CD4-positive, CD25-positive, alpha-beta regulatory T cell (primary cell): ENCODE data around the gene HAS3. TPM values are rescaled to one million over a fixed set of nuclear protein-coding genes. Genes with fewer than 3 reads are reported as not detected.

Source experiments
- ATAC-seq, 2 donors: fragments of 150-1000 bp; cut with Tn5 transposase; one replicate each; pipeline ENCODE4 v1.10.0; 2021; ENCODE audit warnings: low read depth in 2 of 2, moderate number of reproducible peaks in 2 of 2, moderate library complexity in 1 of 2
- DNase-seq, 3 donors: peaks; one replicate each; pipeline versions ENCODE4 v3.0.0 to v3.0.0-alpha.2; 2012 to 2022; ENCODE audit warnings: mixed read lengths in 1 of 3
- H3K27ac ChIP-seq: one replicate; pipeline ENCODE4 v1.7.0; 2013; ENCODE audit warnings: mild to moderate bottlenecking, low read length; ENCODE audit not compliant: insufficient read depth, poor library complexity, severe bottlenecking
- H3K27me3 ChIP-seq: one replicate; pipeline ENCODE4 v1.7.0; 2013; ENCODE audit warnings: low read length; ENCODE audit not compliant: control insufficient read depth, insufficient read depth
- H3K36me3 ChIP-seq: one replicate; pipeline ENCODE4 v1.7.0; 2013; ENCODE audit warnings: mild to moderate bottlenecking, low read length, moderate library complexity; ENCODE audit not compliant: control insufficient read depth, insufficient read depth
- H3K4me1 ChIP-seq: 2 replicates; pipeline ENCODE4 v1.7.0; 2013; ENCODE audit warnings: mild to moderate bottlenecking, low read length; ENCODE audit not compliant: insufficient read depth, control insufficient read depth, poor library complexity, severe bottlenecking
- H3K4me3 ChIP-seq: one replicate; pipeline ENCODE4 v1.7.0; 2013; ENCODE audit warnings: low read depth, mild to moderate bottlenecking, low read length, moderate library complexity
- H3K9me3 ChIP-seq, 2 experiments: 1 replicate in 1 of 2; 2 replicates in 1 of 2; pipeline ENCODE4 v1.7.0; 2013; ENCODE audit warnings: low read length in 2 of 2, mild to moderate bottlenecking in 1 of 2, moderate library complexity in 1 of 2; ENCODE audit not compliant: control insufficient read depth in 2 of 2
- H3K27ac Mint-ChIP-seq, 3 donors: one replicate each; pipeline ENCODE4 v1.8.0; 2020 to 2022; ENCODE audit warnings: mild to moderate bottlenecking in 3 of 3, mixed read lengths in 3 of 3, moderate library complexity in 2 of 3
- H3K27me3 Mint-ChIP-seq: one replicate; pipeline ENCODE4 v1.8.0; 2022; ENCODE audit warnings: mild to moderate bottlenecking, mixed read lengths
- H3K36me3 Mint-ChIP-seq: one replicate; pipeline ENCODE4 v1.8.0; 2020; ENCODE audit warnings: mixed read lengths
- H3K4me1 Mint-ChIP-seq, 4 donors: one replicate each; pipeline ENCODE4 v1.8.0; 2020 to 2022; ENCODE audit warnings: mixed read lengths in 4 of 4, mild to moderate bottlenecking in 1 of 4
- H3K4me3 Mint-ChIP-seq, 4 donors: one replicate each; pipeline ENCODE4 v1.8.0; 2020 to 2022; ENCODE audit warnings: mild to moderate bottlenecking in 4 of 4, mixed read lengths in 4 of 4, moderate library complexity in 3 of 4
- H3K9me3 Mint-ChIP-seq, 7 donors: one replicate each; pipeline ENCODE4 v1.8.0; 2020 to 2022; ENCODE audit warnings: mixed read lengths in 7 of 7, mild to moderate bottlenecking in 3 of 7, moderate library complexity in 2 of 7
- polyA plus RNA-seq, 4 donors: library from polyadenylated mRNA; unstranded; fragments of 300-500 nt; fragmentation: Illumina TruSeq; gene quantifications; one replicate each; pipeline ENCODE4 v1.2.3, GENCODE V29; 2021
- total RNA-seq: library from RNA; stranded (reverse); gene quantifications from one replicate; pipeline ENCODE4 v1.2.3, GENCODE V29; 2022

Gene HAS3
- total and polyA plus RNA-seq, 5 donors from 2014 or later, result 0.07 to 3.0 (median 0.23) TPM; not detected in 1

DNA sequence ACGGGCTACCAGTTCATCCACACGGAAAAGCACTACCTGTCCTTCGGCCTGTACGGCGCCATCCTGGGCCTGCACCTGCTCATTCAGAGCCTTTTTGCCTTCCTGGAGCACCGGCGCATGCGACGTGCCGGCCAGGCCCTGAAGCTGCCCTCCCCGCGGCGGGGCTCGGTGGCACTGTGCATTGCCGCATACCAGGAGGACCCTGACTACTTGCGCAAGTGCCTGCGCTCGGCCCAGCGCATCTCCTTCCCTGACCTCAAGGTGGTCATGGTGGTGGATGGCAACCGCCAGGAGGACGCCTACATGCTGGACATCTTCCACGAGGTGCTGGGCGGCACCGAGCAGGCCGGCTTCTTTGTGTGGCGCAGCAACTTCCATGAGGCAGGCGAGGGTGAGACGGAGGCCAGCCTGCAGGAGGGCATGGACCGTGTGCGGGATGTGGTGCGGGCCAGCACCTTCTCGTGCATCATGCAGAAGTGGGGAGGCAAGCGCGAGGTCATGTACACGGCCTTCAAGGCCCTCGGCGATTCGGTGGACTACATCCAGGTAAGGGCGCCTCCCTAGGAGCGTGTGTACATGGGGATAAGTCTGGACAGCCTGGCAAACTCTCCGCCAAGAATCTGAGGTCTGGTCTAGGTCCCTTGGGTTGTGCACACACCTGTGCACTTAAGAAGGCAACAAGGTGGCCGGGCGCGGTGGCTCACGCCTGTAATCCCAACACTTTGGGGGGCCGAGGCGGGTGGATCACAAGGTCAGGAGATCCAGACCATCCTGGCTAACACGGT is 4.2 kb downstream of the HAS3 start:
- Mint-ChIP-seq H3K27ac (no peak overlapping the region), H3K27me3 (peaks cover 32% of the 10 kb centered on the region), H3K36me3 (peaks cover 26% of the 10 kb centered on the region), H3K4me1 (peaks cover 0 to 28% (median 9%) of the 10 kb centered on the region in 4 donors), H3K4me3 (no peak overlapping the region), H3K9me3 (peaks cover 0 to 2% (median 0%) of the 10 kb centered on the region in 7 donors)
- H3K27me3 ChIP-seq, result peaks cover 3% of the 10 kb centered on the region
- ATAC-seq (no peak), DNase-seq (no peak)
- no peaks in the 10 kb centered on the region for H3K9me3 ChIP-seq
- no peak overlapping the region for H3K27ac ChIP-seq
- H3K4me3 ChIP-seq, result no peak overlapping the region
- H3K36me3 ChIP-seq, result peaks cover 8% of the 10 kb centered on the region
- peaks cover 25% of the 10 kb centered on the region for H3K4me1 ChIP-seq

DNA sequence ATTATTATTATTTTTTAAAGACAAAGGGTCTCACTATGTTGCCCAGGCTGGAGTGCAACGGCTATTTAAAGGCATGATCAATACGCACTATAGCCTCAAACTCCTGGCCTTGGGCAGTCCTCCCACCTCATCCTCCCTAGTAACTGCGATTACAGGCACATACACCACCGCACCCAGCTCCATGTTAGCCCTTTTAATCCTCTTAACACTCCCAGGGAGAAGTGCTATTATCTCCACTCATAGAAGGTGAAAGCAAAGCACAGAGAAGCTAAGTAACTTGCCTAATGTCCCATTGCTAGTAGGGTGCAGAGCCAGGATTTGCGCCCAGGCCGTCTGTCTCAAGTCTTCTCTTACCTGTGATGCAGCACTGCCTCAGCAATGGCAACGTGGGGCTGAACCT is 5.0 kb downstream of the HAS3 start:
- ATAC-seq (no peak), DNase-seq (no peak)
- no peak overlapping the region for H3K4me3 Mint-ChIP-seq
- peaks cover 0 to 25% (median 7%) of the 10 kb centered on the region in 4 donors for H3K4me1 Mint-ChIP-seq
- no peaks in the 10 kb centered on the region for H3K9me3 ChIP-seq
- no peak overlapping the region for H3K27ac Mint-ChIP-seq
- H3K27me3 ChIP-seq, result peaks cover 3% of the 10 kb centered on the region
- peaks cover 30% of the 10 kb centered on the region for H3K36me3 Mint-ChIP-seq
- peaks cover 0 to 2% (median 0%) of the 10 kb centered on the region in 7 donors for H3K9me3 Mint-ChIP-seq
- H3K27ac ChIP-seq, result no peak overlapping the region
- H3K4me3 ChIP-seq, result no peak overlapping the region
- H3K27me3 Mint-ChIP-seq, result peaks cover 26% of the 10 kb centered on the region
- peaks cover 22% of the 10 kb centered on the region for H3K4me1 ChIP-seq
- peaks cover 13% of the 10 kb centered on the region for H3K36me3 ChIP-seq

DNA sequence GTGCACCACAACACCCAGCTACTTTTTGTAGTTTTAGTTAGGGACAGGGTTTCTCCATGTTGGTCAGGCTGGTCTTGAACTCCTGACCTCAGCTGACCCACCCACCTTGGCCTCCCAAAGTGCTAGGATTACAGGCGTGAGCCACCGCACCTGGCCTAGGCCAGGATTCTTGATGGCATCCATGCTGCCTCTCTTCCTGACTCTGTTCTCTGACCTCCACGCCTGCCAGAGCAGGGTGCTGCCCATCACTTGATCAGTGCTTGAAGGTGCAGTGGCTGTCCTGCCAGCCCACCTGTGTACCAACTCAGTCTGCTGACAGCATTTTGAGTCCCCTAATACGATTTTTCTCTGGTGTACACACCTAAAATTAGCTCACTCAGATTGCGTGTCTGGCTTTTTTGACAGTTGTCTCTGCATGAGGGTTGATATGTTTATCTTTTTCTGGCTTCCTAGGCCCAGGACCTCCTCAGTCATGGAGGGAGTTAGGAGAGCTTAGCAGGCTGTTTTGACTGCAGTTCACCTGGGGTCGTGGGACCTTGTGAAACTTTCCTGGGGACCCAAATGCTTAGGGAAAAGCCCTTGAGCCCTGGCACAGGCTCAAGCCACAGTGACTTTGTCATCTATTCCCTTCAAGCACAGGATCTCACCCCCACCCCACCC is 5.9 kb downstream of the HAS3 start:
- H3K27ac ChIP-seq, result no peak overlapping the region
- H3K4me1 ChIP-seq, result peaks cover 15% of the 10 kb centered on the region
- Mint-ChIP-seq H3K27ac (no peak overlapping the region), H3K27me3 (peaks cover 21% of the 10 kb centered on the region), H3K4me3 (no peak overlapping the region), H3K9me3 (no peaks in the 10 kb centered on the region), H3K4me1 (peaks cover 0 to 21% (median 3%) of the 10 kb centered on the region in 4 donors), H3K36me3 (peaks cover 30% of the 10 kb centered on the region)
- no peaks in the 10 kb centered on the region for H3K9me3 ChIP-seq
- peaks cover 17% of the 10 kb centered on the region for H3K36me3 ChIP-seq
- peaks cover 3% of the 10 kb centered on the region for H3K27me3 ChIP-seq
- no peak for ATAC-seq
- H3K4me3 ChIP-seq, result no peak overlapping the region
- no peak for DNase-seq

DNA sequence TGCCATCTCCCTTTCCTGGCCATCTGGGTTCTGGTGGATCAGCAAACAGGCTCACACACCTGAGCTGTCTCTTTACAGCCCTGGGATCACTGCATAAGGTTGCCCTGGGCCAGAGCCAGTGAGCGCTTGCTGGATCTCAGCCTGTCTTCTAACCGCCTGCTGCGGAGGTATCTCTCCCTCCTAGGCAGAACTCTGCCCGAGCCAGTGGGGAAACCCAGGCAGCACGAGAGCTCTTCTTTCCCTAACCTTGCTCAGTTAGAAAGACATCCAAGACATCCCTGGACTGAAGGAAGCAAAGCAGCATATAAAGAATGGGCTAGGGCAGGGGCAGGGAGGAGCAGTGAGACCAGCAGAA is 6.4 kb downstream of the HAS3 start:
- Mint-ChIP-seq H3K4me3 (no peak overlapping the region), H3K27me3 (peaks cover 20% of the 10 kb centered on the region), H3K27ac (no peak overlapping the region), H3K9me3 (no peaks in the 10 kb centered on the region), H3K4me1 (peaks cover 0 to 19% (median 3%) of the 10 kb centered on the region in 4 donors), H3K36me3 (peaks cover 30% of the 10 kb centered on the region)
- Histone ChIP-seq H3K27ac (no peak overlapping the region), H3K9me3 (no peaks in the 10 kb centered on the region), H3K27me3 (peaks cover 3% of the 10 kb centered on the region), H3K4me1 (peaks cover 10% of the 10 kb centered on the region), H3K4me3 (no peak overlapping the region), H3K36me3 (peaks cover 21% of the 10 kb centered on the region)
- ATAC-seq (no peak), DNase-seq (no peak)

DNA sequence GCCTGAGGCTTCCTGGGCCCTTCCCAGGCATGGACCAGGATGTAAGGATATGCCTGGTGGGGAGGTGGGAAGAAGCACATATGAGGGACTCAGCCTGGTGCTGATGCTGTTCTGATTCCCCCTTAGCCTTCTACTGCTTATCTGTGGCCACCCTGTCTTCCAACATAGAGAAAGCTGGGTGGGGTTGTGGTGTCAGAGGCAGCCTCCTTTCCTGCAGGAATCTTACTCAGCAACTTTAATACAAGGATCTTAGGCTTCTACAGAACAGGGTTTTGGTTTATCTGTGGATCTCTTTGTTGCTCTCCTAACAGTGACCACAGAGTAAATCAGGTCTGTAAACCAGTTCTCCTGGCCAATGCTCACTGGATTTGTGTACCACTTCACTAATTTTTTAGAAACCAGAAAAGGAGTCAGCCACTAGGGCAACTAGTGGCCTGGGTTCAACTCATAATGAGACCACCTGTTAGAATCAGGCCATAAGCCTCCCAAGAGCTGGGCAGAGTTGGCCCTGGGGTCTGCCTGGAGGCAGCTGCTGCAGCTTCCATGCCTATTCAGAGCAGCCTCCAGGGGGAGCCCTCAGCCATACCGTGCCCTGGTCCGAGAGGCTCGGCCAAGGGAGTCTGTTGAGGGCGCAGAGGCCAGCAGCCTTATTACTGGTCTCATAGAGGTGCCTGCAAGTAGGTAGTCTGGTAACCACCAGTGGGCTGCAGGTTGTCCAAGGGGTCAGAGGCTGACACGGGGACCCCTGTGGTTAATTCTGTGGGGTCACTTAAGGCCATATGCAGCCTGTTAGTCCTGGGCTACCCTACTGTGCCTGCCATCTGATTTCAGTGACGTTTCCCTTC is 7.1 kb downstream of the HAS3 start:
- H3K9me3 Mint-ChIP-seq, result no peaks in the 10 kb centered on the region
- H3K27ac Mint-ChIP-seq, result no peak overlapping the region
- Histone ChIP-seq H3K9me3 (no peaks in the 10 kb centered on the region), H3K27ac (no peak overlapping the region), H3K4me3 (no peak overlapping the region), H3K4me1 (peaks cover 3% of the 10 kb centered on the region), H3K27me3 (peaks cover 3% of the 10 kb centered on the region), H3K36me3 (peaks cover 27% of the 10 kb centered on the region)
- peaks cover 0 to 14% (median 3%) of the 10 kb centered on the region in 4 donors for H3K4me1 Mint-ChIP-seq
- DNase-seq (peak in 1 of 3 donors; percentile 50), ATAC-seq (peak in 1 of 2 donors; percentile 57)
- peaks cover 30% of the 10 kb centered on the region for H3K36me3 Mint-ChIP-seq
- no peak overlapping the region for H3K4me3 Mint-ChIP-seq
- H3K27me3 Mint-ChIP-seq, result peaks cover 15% of the 10 kb centered on the region

DNA sequence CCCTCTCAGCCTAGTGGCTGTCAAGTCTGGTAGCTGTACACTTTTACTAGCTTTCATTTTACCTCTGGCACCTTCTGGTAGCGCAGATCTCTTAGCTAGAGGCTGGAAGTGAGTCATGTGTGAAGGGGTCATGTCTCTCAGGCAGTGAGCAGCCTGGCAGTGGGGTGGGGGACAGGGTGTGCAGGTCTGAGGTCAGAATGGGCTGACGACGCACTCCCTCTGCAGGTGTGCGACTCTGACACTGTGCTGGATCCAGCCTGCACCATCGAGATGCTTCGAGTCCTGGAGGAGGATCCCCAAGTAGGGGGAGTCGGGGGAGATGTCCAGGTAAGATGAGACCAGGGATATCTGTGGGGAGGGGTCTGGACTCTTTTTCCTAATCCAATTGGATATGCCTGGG is 7.8 kb downstream of the HAS3 start:
- H3K4me3 Mint-ChIP-seq, result no peak overlapping the region
- H3K27me3 ChIP-seq, result no peaks in the 10 kb centered on the region
- no peaks in the 10 kb centered on the region for H3K9me3 ChIP-seq
- H3K27ac Mint-ChIP-seq, result no peak overlapping the region
- DNase-seq, result no peak
- H3K9me3 Mint-ChIP-seq, result no peaks in the 10 kb centered on the region
- peaks cover 35% of the 10 kb centered on the region for H3K36me3 Mint-ChIP-seq
- peaks cover 12% of the 10 kb centered on the region for H3K27me3 Mint-ChIP-seq
- H3K4me1 ChIP-seq, result no peaks in the 10 kb centered on the region
- H3K36me3 ChIP-seq, result peaks cover 34% of the 10 kb centered on the region
- H3K27ac ChIP-seq, result no peak overlapping the region
- ATAC-seq, result no peak
- H3K4me3 ChIP-seq, result no peak overlapping the region
- H3K4me1 Mint-ChIP-seq, result peaks cover 0 to 13% (median 2%) of the 10 kb centered on the region in 4 donors

DNA sequence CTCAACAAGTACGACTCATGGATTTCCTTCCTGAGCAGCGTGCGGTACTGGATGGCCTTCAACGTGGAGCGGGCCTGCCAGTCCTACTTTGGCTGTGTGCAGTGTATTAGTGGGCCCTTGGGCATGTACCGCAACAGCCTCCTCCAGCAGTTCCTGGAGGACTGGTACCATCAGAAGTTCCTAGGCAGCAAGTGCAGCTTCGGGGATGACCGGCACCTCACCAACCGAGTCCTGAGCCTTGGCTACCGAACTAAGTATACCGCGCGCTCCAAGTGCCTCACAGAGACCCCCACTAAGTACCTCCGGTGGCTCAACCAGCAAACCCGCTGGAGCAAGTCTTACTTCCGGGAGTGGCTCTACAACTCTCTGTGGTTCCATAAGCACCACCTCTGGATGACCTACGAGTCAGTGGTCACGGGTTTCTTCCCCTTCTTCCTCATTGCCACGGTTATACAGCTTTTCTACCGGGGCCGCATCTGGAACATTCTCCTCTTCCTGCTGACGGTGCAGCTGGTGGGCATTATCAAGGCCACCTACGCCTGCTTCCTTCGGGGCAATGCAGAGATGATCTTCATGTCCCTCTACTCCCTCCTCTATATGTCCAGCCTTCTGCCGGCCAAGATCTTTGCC is 9.0 kb downstream of the HAS3 start:
- no peak overlapping the region for H3K4me3 ChIP-seq
- no peak for ATAC-seq
- H3K27me3 Mint-ChIP-seq, result peaks cover 6% of the 10 kb centered on the region
- H3K4me1 ChIP-seq, result no peaks in the 10 kb centered on the region
- peaks cover 0 to 14% (median 2%) of the 10 kb centered on the region in 4 donors for H3K4me1 Mint-ChIP-seq
- no peak overlapping the region for H3K27ac Mint-ChIP-seq
- no peak for DNase-seq
- peaks cover 46% of the 10 kb centered on the region for H3K36me3 ChIP-seq
- H3K27ac ChIP-seq, result no peak overlapping the region
- H3K36me3 Mint-ChIP-seq, result peaks cover 36% of the 10 kb centered on the region
- H3K9me3 Mint-ChIP-seq, result no peaks in the 10 kb centered on the region
- no peaks in the 10 kb centered on the region for H3K9me3 ChIP-seq
- H3K27me3 ChIP-seq, result no peaks in the 10 kb centered on the region
- no peak overlapping the region for H3K4me3 Mint-ChIP-seq
